CD4-positive, alpha-beta T cell treated with Interleukin-2 at 100 ng/mL for 4 hours (primary cell): ENCODE measurements around the gene CYBA.
"Not testable (repeated sequence)": the region's sequence is repeated elsewhere in the genome, so short reads cannot be mapped to it uniquely, and the experiment has no call there.

Experiments used
- DNase-seq: peaks from one replicate; pipeline ENCODE4 v3.0.0-alpha.2; 2020; ENCODE audit warnings: low spot score

Gene CYBA

DNA sequence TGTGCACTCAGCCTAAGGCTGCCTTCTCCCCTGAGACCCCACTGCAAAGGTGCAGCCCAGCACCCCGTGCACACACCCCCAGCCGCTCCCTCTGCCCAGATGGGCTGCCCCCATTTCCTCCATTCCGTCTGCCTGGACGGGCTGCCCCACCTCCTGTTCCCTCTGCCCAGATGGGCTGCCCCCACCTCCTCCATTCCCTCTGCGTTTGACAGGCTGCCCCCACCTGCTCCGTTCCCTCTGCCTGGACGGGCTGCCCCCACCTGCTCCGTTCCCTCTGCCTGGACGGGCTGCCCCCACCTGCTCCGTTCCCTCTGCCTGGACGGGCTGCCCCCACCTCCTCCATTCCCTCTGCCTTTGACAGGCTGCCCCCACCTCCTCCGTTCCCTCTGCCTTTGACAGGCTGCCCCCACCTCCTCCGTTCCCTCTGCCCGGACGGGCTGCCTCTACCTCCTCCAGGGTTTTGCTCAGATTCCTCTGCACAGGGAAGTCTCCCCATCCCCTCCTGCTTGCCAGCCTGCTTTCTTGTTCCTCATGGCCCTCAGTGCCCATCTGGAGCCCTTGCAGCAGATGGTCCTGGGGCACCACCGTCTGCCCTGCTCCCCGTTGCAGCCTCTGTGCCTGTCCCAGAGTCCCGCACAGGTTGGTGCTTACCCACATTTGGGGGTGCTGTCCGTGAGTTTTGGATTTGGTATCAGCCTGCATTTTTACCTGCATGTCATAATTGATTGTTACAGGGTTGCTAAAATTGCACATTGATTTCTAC is 35.9 kb downstream of the CYBA start:
- no peak for DNase-seq

DNA sequence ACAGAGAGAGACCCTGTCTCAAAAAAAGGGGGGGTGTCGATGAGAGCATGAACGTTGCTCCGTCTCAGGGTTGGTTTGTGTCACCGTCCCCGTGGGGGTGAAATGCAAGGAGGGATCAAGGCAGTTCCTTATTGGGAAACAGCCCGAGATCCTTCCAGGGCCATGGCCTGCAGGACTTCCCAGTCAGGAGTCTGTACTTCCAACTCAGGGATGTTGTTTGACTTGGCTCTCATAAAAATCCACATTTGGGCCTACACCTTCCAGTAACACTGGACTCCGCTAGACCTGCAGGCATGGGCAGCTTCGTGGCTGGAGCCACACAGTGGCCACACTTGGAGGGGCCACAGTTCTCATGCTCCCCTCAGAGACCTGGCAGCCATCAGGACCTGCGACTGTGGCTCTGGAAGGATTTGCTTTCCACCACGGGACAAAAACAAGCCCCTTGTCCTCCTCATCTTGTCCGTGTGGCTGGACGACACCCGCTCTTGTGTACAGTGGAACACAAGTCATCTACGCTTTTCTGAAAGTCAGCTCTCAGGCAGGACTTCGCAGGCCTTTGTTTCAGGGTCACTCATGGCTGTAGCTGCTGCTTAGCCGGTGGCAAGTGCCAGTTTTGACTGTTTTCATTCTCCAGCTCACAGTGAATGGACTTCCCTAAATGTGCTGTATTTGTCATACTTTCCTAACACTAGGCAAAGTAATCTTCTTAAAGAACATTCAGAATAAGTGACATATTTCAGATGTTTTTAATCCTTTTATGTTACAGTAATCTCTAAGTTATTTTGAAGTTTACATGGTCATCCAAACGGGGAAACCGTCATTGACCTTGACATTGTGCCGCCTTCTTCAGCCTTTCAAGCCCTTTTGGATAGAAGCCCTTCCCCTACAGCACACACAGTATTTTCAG is 36.7 kb downstream of the CYBA start:
- DNase-seq, result no peak

DNA sequence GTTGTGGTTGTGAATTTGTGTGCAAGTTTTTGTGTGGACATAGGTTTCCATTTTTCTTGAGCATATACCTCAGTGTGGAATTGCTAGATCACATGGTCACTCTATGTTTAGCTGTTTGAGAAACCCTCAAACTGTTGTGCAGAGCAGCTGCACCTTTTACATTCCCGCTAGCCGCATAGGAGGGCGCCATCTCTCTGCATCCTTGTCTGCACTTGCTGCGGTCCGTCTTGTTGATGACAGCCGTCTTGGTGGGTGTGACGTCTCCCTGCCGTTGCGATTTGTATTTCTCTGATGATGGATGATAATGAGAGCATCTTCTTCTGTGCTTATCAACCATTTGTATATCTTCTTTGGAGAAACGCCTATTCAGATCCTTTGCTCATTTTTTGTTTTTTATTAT is 37.6 kb downstream of the CYBA start:
- DNase-seq, result no peak

- DNase-seq, result no peak
These were observed 39.7 kb downstream of the CYBA start for GRCh38 chr16:88610909-88611812.

GRCh38 chr16:88610080-88610479 is 40.8 kb downstream of the CYBA start:
- no peak for DNase-seq

DNA sequence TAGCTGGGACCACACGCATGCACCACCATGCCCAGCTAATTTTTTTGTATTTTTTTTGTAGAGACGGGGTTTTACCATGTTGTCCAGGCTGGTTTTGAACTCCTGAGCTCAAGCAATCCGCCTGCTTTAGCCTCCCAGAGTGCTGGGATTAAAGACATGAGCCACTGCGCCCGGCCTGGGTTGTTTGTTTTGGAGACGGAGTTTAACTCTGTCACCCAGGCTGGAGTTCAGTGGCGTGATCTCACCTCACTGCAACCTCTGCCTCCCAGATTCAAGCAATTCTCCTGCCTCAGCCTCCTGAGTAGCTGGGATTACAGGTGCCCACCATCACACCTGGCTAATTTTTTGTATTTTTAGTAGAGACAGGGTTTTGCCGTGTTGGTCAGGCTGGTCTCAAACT is 41.4 kb downstream of the CYBA start:
- not testable (repeated sequence) for DNase-seq

GRCh38 chr16:88608076-88608475 is 42.8 kb downstream of the CYBA start:
- no peak for DNase-seq

DNA sequence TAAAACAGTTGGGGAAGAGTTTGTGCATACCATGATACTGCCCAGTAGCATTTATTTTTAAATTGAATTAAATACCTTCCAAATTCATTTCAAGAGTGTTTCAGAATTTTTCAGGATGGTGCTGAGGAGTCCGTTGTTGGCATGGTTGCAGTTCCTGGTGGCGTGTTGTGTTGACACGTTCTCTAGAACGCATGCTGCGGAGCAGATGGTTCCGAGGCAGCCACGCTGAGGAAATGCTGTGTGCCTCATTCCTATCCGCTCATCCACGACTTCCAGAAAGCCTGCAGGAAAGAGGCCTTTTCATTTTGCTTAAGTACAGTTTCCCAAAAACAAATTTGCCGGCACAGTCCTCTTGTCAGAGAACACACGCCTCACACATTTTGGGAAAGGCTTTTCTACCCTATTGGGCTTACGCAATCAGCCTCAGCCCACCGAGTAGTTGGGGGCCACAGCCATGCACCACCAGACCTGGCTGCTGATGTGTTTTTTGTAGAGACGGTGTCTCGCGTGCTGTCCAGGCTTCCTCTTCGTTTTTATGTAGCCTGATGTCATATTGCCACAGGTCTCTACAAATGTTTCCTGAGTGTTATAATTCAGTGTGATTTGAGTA is 44.6 kb downstream of the CYBA start:
- DNase-seq, result no peak

GRCh38 chr16:88605186-88606147 is 45.4 kb downstream of the CYBA start:
- DNase-seq, result no peak

- DNase-seq, result no peak
These were observed 48.8 kb downstream of the CYBA start for GRCh38 chr16:88602091-88602490.

DNA sequence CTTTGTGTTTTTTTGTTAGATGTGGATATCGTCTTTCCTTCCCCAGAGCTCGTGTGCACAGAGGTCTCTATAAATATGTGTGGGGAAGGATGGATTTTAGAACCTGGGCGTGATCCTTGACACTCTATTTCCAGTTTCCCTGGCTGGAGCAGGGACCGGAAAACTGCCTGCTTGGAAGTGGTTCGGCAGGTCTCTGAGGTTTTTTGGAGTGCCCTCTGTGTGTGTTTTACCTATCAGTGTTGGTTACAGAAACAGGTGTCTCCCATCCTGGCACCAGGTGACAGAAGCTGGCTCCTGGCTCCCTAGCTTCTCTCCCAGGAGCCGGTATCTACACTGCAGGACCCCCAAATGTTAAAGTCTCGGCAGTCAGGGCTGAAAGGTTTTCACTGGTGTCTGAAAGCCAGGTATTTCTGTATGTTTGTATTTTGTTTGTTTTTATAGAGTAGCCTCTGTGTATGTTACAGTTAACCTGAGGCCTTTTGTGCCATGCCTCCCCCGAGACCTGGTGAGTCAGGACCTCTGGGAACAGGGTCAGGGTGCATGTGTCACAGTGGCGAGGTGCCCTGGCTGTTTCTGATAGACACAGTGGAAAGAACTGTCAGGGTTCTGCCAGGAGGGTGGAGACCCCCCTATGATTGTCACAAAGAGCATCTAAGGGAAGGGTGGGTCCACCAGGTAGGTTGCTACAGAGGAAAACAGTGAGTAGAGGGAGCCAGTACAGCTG is 49.4 kb downstream of the CYBA start:
- DNase-seq, result no peak

GRCh38 chr16:88600539-88600896 is 50.3 kb downstream of the CYBA start:
- DNase-seq, result no peak

DNA sequence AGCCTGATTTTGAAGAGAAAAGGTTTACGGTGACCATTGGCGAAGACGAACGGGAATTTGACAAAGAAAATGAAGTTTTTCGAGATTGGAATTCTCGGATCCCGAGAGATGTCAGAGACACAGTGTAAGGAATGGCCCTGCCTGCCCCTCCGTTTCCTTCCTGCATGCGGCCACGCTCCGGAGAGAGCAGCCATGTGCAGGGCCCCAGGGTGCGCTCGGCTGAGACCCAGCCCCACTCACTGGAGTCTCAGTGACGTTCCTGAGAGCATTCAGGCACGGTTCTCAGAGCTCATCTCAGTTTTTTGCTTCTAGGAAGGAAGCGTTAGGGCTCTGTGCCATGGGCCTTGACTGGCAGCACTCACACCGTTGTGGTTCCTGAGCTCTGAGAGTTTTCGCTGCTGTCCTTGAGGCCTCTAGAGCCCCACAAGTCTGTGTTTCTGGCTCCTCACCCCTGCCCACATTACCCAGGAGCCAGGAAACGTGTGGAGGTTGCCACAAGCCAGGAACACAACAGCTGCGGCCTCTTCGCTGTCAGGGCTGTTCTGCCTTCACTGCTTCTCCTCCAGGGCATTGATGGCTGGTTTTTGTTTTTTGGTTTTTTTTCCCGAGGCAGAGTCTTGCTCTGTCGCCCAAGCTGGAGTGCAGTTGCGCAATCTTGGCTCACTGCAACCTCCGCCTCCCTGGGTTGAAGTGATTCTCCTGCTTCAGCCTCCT is 50.9 kb downstream of the CYBA start:
- DNase-seq, result no peak

GRCh38 chr16:88599092-88599733 is 51.6 kb downstream of the CYBA start:
- no peak for DNase-seq

DNA sequence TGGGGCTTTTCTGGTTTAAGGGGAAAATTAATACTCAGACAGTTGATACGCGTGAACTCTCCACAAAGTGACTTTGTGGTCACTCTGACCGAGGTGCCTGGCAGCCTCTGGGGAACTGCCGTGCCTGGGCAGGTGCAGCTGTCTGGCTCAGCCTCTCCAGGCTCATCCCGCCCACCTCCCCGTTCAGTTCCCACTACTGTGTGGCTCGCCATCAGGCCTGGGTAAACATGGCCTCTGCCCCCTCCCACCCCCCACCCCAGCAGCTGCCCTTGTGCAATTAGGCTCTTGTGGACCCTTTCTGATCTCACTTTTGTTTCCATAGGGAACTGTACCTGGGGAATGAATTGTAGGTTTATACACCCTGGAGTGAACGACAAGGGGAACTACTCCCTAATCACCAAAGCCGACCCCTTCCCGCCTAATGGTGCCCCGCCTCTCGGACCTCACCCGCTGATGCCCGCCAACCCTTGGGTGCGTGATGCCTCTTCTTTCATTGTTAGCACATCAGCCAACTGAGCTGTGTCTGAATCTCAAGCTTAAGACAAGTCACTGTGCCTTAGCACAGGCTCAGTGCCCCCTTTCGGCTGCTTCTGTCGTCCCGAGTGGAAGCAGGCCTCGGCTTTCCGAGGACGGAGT is 52.9 kb downstream of the CYBA start:
- no peak for DNase-seq

- DNase-seq, result no peak
These were observed 54.4 kb downstream of the CYBA start for GRCh38 chr16:88596483-88596882.

- no peak for DNase-seq
These were observed 54.9 kb downstream of the CYBA start for GRCh38 chr16:88595921-88596320.

DNA sequence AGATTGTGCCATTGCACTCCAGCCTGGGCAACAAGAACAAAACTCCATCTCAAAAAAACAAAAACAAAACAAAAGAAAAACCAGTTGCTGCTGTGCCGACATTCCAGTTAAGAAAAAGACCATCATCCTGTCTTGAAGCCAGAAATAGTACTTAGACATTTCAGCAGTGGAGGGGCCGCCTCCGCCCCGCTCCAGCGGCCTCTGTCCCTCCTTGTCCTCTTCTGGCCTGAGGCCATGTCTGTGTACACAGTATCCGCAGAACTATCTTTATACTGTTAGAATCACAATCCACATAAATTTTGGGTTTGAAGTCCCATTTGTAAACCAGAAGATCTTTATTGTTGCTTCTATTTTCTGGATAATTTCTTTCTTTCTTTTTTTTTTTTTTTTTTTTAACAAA is 55.8 kb downstream of the CYBA start:
- DNase-seq, result no peak
